K562 (cell line): ENCODE results near the gene POLR2L.

Source experiments
- ATF1 ChIP-seq, 2 experiments: fragments of 450-650 bp in 1 of 2; IDR thresholded peaks; 2 replicates each; pipeline ENCODE4 v1.6.1; 2016; ENCODE audit warnings: missing compliant biosample characterization in 1 of 2, missing genetic modification characterization in 1 of 2
- FOXP4 ChIP-seq: sonication (generic); formaldehyde crosslinking; IDR thresholded peaks from 2 replicates; pipeline ENCODE4 v1.8.0; 2022; ENCODE audit warnings: mild to moderate bottlenecking, missing genetic modification reagents, borderline replicate concordance
- HIVEP1 ChIP-seq: fragments of 250-450 bp; sonication (Bioruptor Pico); IDR thresholded peaks from 2 replicates; pipeline ENCODE4 v1.4.0; 2020; ENCODE audit warnings: mild to moderate bottlenecking
- KLF6 ChIP-seq: fragments of 250-450 bp; sonication (Bioruptor Pico); IDR thresholded peaks from 2 replicates; pipeline ENCODE4 v1.4.0; 2020; ENCODE audit warnings: mild to moderate bottlenecking, moderate library complexity, borderline replicate concordance
- MTA1 ChIP-seq: fragments of 450-650 bp; IDR thresholded peaks from 2 replicates; pipeline ENCODE4 v1.6.1; 2017; ENCODE audit warnings: borderline replicate concordance
- POLR2AphosphoS5 ChIP-seq: IDR thresholded peaks from 2 replicates; pipeline ENCODE4 v1.6.1; 2011; ENCODE audit warnings: mild to moderate bottlenecking, low read depth, low read length, moderate library complexity; ENCODE audit not compliant: control insufficient read depth, insufficient read depth
- RFX5 ChIP-seq: IDR thresholded peaks from 2 replicates; pipeline ENCODE4 v1.6.1; 2011; ENCODE audit warnings: low read depth, mild to moderate bottlenecking, improper control_type of control experiment, low read length
- ZFP30 ChIP-seq: fragments of 250-450 bp; sonication (Bioruptor Pico); IDR thresholded peaks from 2 replicates; pipeline ENCODE4 v1.8.0; 2022; ENCODE audit warnings: moderate library complexity, mild to moderate bottlenecking, inconsistent platforms, borderline replicate concordance
- ZNF282 ChIP-seq: sonication (generic); formaldehyde crosslinking; IDR thresholded peaks from 2 replicates; pipeline ENCODE4 v1.8.1; 2023; ENCODE audit warnings: missing genetic modification reagents
- TF ChIP-seq, protein P1 (sequence below): sonication (generic); formaldehyde crosslinking; IDR thresholded peaks from 2 replicates; pipeline ENCODE4 v1.8.1; 2022; ENCODE audit warnings: missing genetic modification reagents
- TF ChIP-seq, protein P2 (sequence below), 3 experiments: IDR thresholded peaks in 2 of 3; conservative IDR thresholded peaks in 1 of 3; 2 replicates each; pipeline ENCODE4 v1.5.1; 2011 to 2012; ENCODE audit warnings: low read length in 3 of 3, mild to moderate bottlenecking in 3 of 3, control low read depth in 2 of 3, improper control_type of control experiment in 1 of 3, inconsistent platforms in 1 of 3, low read depth in 1 of 3, mixed read lengths in 1 of 3, moderate library complexity in 1 of 3; ENCODE audit not compliant: insufficient read depth in 2 of 3
- TF ChIP-seq, protein P3 (sequence below), 2 experiments: fragments of 450-650 bp; formaldehyde crosslinking in 1 of 2; IDR thresholded peaks; 2 replicates each; pipeline versions ENCODE4 v1.4.0 to v1.6.1; 2014 to 2020; ENCODE audit warnings: mild to moderate bottlenecking in 2 of 2, borderline replicate concordance in 1 of 2, low read depth in 1 of 2

DNA sequence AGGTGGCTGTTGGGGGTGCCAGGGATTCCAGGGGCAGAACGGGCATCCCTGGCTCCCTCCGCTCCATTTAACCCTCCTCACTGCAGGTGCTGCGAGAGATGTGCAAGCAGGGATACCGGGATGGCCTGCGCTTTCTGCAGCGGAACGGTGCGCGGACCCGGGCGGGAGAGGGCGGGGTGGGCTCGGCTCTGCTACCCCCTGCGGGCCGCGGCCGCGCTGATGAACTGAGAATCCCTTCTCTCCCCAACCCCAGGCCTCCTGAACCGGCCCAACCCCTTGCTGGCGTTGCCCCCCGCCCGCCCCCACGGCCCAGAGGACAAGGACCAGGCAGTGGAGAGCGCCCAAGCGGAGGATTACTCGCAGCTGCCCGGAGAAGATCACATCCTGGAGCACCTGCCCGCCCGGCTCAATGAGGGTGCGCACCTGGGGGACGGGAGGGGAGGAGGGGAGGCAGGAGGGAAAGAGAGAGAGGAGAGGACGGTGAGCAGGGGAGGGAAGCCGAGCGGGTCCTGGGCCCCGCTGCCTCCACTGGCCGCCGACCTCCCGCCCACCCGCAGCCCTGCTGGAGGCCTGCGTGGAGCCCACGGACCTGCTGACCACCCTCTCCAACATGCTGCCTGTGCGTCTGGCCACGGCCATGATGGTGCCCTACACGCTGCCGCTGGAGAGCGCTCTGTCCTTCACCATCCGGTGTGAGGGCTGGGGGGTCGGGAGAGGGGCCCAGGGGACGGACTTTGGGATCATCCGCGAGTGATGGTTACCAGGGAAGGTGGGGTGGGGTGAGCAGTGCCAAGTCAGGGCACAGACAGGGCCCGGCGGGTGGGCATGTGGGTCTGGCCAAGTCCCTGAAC is 18.7 kb downstream of the POLR2L start:
- TF ChIP-seq HIVEP1 (CRISPR knock-in tag) (no peak), FOXP4 (CRISPR knock-in tag) (no peak), ZNF282 (CRISPR knock-in tag) (no peak), ATF1 (CRISPR knock-in tag; IDR thresholded peaks at IDR 0.05) (no peak), ATF1 (tag; IDR thresholded peaks at IDR 0.05) (no peak), ZFP30 (CRISPR knock-in tag) (no peak), MTA1 (no peak), POLR2AphosphoS5 (no peak), KLF6 (CRISPR knock-in tag) (no peak), RFX5 (no peak)
- TF ChIP-seq, protein P1, sequence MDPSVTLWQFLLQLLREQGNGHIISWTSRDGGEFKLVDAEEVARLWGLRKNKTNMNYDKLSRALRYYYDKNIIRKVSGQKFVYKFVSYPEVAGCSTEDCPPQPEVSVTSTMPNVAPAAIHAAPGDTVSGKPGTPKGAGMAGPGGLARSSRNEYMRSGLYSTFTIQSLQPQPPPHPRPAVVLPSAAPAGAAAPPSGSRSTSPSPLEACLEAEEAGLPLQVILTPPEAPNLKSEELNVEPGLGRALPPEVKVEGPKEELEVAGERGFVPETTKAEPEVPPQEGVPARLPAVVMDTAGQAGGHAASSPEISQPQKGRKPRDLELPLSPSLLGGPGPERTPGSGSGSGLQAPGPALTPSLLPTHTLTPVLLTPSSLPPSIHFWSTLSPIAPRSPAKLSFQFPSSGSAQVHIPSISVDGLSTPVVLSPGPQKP: no peak
- TF ChIP-seq, protein P2, sequence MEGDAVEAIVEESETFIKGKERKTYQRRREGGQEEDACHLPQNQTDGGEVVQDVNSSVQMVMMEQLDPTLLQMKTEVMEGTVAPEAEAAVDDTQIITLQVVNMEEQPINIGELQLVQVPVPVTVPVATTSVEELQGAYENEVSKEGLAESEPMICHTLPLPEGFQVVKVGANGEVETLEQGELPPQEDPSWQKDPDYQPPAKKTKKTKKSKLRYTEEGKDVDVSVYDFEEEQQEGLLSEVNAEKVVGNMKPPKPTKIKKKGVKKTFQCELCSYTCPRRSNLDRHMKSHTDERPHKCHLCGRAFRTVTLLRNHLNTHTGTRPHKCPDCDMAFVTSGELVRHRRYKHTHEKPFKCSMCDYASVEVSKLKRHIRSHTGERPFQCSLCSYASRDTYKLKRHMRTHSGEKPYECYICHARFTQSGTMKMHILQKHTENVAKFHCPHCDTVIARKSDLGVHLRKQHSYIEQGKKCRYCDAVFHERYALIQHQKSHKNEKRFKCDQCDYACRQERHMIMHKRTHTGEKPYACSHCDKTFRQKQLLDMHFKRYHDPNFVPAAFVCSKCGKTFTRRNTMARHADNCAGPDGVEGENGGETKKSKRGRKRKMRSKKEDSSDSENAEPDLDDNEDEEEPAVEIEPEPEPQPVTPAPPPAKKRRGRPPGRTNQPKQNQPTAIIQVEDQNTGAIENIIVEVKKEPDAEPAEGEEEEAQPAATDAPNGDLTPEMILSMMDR (IDR thresholded peaks at IDR 0.05 in 2 of 3, conservative IDR thresholded peaks at IDR 0.05 in 1 of 3; ENCODE audit: insufficient read depth in 2 of 3, low read depth in 1 of 3, low read length in 3 of 3): no peak
- TF ChIP-seq, protein P3, sequence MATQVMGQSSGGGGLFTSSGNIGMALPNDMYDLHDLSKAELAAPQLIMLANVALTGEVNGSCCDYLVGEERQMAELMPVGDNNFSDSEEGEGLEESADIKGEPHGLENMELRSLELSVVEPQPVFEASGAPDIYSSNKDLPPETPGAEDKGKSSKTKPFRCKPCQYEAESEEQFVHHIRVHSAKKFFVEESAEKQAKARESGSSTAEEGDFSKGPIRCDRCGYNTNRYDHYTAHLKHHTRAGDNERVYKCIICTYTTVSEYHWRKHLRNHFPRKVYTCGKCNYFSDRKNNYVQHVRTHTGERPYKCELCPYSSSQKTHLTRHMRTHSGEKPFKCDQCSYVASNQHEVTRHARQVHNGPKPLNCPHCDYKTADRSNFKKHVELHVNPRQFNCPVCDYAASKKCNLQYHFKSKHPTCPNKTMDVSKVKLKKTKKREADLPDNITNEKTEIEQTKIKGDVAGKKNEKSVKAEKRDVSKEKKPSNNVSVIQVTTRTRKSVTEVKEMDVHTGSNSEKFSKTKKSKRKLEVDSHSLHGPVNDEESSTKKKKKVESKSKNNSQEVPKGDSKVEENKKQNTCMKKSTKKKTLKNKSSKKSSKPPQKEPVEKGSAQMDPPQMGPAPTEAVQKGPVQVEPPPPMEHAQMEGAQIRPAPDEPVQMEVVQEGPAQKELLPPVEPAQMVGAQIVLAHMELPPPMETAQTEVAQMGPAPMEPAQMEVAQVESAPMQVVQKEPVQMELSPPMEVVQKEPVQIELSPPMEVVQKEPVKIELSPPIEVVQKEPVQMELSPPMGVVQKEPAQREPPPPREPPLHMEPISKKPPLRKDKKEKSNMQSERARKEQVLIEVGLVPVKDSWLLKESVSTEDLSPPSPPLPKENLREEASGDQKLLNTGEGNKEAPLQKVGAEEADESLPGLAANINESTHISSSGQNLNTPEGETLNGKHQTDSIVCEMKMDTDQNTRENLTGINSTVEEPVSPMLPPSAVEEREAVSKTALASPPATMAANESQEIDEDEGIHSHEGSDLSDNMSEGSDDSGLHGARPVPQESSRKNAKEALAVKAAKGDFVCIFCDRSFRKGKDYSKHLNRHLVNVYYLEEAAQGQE (IDR thresholded peaks at IDR 0.05; ENCODE audit: borderline replicate concordance): no peak
- TF ChIP-seq, protein P3 (CRISPR knock-in tag; IDR thresholded peaks at IDR 0.05; ENCODE audit: low read depth): no peak
